SK-N-SH treated with all-trans-retinoic acid at 6 μM for 48 hours (cell line): ENCODE measurements around the gene ADAMTS13.

ENCODE experiments used
- ATAC-seq: fragments of 200-7000 bp; cut with Tn5 transposase; 3 replicates; pipeline ENCODE4 v1.9.1; 2020; ENCODE audit warnings: mild to moderate bottlenecking, moderate library complexity
- ARNTL ChIP-seq: fragments of 450-650 bp; formaldehyde crosslinking; IDR thresholded peaks from 2 replicates; pipeline ENCODE4 v1.5.0; 2020; ENCODE audit warnings: low read depth, mild to moderate bottlenecking, moderate library complexity, borderline replicate concordance
- BACH2 ChIP-seq: fragments of 250-450 bp; sonication (Bioruptor Pico); IDR thresholded peaks from 2 replicates; pipeline ENCODE4 v1.9.0; 2021; ENCODE audit warnings: mild to moderate bottlenecking, borderline replicate concordance
- CSDC2 ChIP-seq: fragments of 250-450 bp; sonication (Bioruptor Pico); IDR thresholded peaks from 2 replicates; pipeline ENCODE4 v1.5.0; 2020; ENCODE audit warnings: mild to moderate bottlenecking, moderate library complexity
- ESRRG ChIP-seq: fragments of 250-450 bp; sonication (Bioruptor Pico); IDR thresholded peaks from 2 replicates; pipeline ENCODE4 v1.6.1; 2021; ENCODE audit warnings: mild to moderate bottlenecking
- GLIS3 ChIP-seq: fragments of 250-450 bp; sonication (Bioruptor Pico); IDR thresholded peaks from 2 replicates; pipeline ENCODE4 v1.5.0; 2020; ENCODE audit warnings: mild to moderate bottlenecking, moderate library complexity
- ISL1 ChIP-seq: fragments of 250-450 bp; sonication (Bioruptor Pico); IDR thresholded peaks from 2 replicates; pipeline ENCODE4 v2.1.2; 2022; ENCODE audit warnings: mild to moderate bottlenecking, moderate library complexity
- OSR1 ChIP-seq: fragments of 250-450 bp; sonication (Bioruptor Pico); IDR thresholded peaks from 2 replicates; pipeline ENCODE4 v1.8.0; 2022; ENCODE audit warnings: moderate library complexity, mild to moderate bottlenecking, inconsistent platforms
- PPARA ChIP-seq: fragments of 250-450 bp; sonication (Bioruptor Pico); IDR thresholded peaks from 2 replicates; pipeline ENCODE4 v1.5.0; 2020; ENCODE audit warnings: mild to moderate bottlenecking, borderline replicate concordance
- RARB ChIP-seq: fragments of 250-450 bp; sonication (Bioruptor Pico); IDR thresholded peaks from 2 replicates; pipeline ENCODE4 v1.8.0; 2021; ENCODE audit warnings: mild to moderate bottlenecking, moderate library complexity
- SNAI2 ChIP-seq: fragments of 250-450 bp; sonication (Bioruptor Pico); IDR thresholded peaks from 2 replicates; pipeline ENCODE4 v1.5.0; 2020; ENCODE audit warnings: mild to moderate bottlenecking, moderate library complexity
- TCF4 ChIP-seq: fragments of 250-450 bp; sonication (Bioruptor Pico); IDR thresholded peaks from 2 replicates; pipeline ENCODE4 v1.8.0; 2021; ENCODE audit warnings: mild to moderate bottlenecking, moderate library complexity, borderline replicate concordance
- TOX ChIP-seq: fragments of 250-450 bp; sonication (Bioruptor Pico); IDR thresholded peaks from 2 replicates; pipeline ENCODE4 v1.8.0; 2021; ENCODE audit warnings: mild to moderate bottlenecking, moderate library complexity, borderline replicate concordance
- ZC3H10 ChIP-seq: fragments of 250-450 bp; sonication (Bioruptor Pico); IDR thresholded peaks from 2 replicates; pipeline ENCODE4 v1.5.1; 2021; ENCODE audit warnings: mild to moderate bottlenecking, moderate library complexity
- ZFP3 ChIP-seq: fragments of 250-450 bp; sonication (Bioruptor Pico); IDR thresholded peaks from 2 replicates; pipeline ENCODE4 v1.5.0; 2020; ENCODE audit warnings: mild to moderate bottlenecking, moderate library complexity
- ZFP30 ChIP-seq: fragments of 450-650 bp; formaldehyde crosslinking; IDR thresholded peaks from 2 replicates; pipeline ENCODE4 v1.5.0; 2022; ENCODE audit warnings: mild to moderate bottlenecking, moderate library complexity
- ZNF565 ChIP-seq: fragments of 450-650 bp; formaldehyde crosslinking; conservative IDR thresholded peaks from 2 replicates; pipeline ENCODE4 v1.5.0; 2020; ENCODE audit warnings: low read depth, mild to moderate bottlenecking, moderate library complexity
- ZNF70 ChIP-seq: fragments of 450-650 bp; formaldehyde crosslinking; IDR thresholded peaks from 2 replicates; pipeline ENCODE4 v1.5.0; 2020; ENCODE audit warnings: mild to moderate bottlenecking, moderate library complexity
- ZNF8 ChIP-seq: fragments of 450-650 bp; formaldehyde crosslinking; IDR thresholded peaks from 2 replicates; pipeline ENCODE4 v1.5.0; 2020; ENCODE audit warnings: mild to moderate bottlenecking, moderate library complexity
- TF ChIP-seq, protein P1 (sequence below): fragments of 250-450 bp; sonication (Bioruptor Pico); IDR thresholded peaks from 2 replicates; pipeline ENCODE4 v1.5.1; 2020; ENCODE audit warnings: low read depth, mild to moderate bottlenecking, moderate library complexity
- TF ChIP-seq, protein P2 (sequence below): fragments of 250-450 bp; sonication (Bioruptor Pico); IDR thresholded peaks from 2 replicates; pipeline ENCODE4 v1.5.1; 2021; ENCODE audit warnings: mild to moderate bottlenecking, moderate library complexity
- TF ChIP-seq, protein P3 (sequence below): fragments of 250-450 bp; sonication (Bioruptor Pico); IDR thresholded peaks from 2 replicates; pipeline ENCODE4 v1.8.0; 2020; ENCODE audit warnings: mild to moderate bottlenecking, moderate library complexity, borderline replicate concordance
- TF ChIP-seq, protein P4 (sequence below): fragments of 250-450 bp; sonication (Bioruptor Pico); IDR thresholded peaks from 2 replicates; pipeline ENCODE4 v1.5.0; 2020; ENCODE audit warnings: mild to moderate bottlenecking, moderate library complexity
- TF ChIP-seq, protein P5 (sequence below): fragments of 250-450 bp; sonication (Bioruptor Pico); IDR thresholded peaks from 2 replicates; pipeline ENCODE4 v1.8.0; 2021; ENCODE audit warnings: low read depth, mild to moderate bottlenecking, moderate library complexity, borderline replicate concordance

ADAMTS13 gene

DNA sequence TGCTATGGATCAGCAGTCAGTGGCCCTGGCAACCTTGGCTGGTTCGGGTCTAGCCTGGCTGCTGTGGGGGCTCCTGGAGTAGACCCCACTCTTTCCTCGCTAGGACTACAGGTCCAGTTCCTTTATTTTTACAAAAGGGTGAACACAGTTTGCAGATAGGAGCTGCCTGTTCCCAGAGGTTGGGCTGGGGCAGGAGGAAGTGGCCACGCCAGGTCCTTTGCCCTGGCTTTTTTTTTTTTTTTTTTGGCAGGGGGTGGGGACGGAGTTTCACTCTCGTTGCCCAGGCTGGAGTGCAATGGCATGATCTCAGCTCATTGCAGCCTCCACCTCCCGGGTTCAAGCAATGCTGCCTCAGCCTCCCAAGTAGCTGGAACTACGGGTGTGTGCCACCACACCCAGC, 48.8 kb downstream of the ADAMTS13 start:
- TF ChIP-seq, protein P1, sequence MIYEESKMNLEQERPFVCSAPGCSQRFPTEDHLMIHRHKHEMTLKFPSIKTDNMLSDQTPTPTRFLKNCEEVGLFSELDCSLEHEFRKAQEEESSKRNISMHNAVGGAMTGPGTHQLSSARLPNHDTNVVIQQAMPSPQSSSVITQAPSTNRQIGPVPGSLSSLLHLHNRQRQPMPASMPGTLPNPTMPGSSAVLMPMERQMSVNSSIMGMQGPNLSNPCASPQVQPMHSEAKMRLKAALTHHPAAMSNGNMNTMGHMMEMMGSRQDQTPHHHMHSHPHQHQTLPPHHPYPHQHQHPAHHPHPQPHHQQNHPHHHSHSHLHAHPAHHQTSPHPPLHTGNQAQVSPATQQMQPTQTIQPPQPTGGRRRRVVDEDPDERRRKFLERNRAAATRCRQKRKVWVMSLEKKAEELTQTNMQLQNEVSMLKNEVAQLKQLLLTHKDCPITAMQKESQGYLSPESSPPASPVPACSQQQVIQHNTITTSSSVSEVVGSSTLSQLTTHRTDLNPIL (CRISPR knock-in tag): no peak
- no peak for TF ChIP-seq BACH2
- TF ChIP-seq, protein P2, sequence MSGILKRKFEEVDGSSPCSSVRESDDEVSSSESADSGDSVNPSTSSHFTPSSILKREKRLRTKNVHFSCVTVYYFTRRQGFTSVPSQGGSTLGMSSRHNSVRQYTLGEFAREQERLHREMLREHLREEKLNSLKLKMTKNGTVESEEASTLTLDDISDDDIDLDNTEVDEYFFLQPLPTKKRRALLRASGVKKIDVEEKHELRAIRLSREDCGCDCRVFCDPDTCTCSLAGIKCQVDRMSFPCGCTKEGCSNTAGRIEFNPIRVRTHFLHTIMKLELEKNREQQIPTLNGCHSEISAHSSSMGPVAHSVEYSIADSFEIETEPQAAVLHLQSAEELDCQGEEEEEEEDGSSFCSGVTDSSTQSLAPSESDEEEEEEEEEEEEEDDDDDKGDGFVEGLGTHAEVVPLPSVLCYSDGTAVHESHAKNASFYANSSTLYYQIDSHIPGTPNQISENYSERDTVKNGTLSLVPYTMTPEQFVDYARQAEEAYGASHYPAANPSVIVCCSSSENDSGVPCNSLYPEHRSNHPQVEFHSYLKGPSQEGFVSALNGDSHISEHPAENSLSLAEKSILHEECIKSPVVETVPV (CRISPR knock-in tag): no peak
- TF ChIP-seq, protein P3, sequence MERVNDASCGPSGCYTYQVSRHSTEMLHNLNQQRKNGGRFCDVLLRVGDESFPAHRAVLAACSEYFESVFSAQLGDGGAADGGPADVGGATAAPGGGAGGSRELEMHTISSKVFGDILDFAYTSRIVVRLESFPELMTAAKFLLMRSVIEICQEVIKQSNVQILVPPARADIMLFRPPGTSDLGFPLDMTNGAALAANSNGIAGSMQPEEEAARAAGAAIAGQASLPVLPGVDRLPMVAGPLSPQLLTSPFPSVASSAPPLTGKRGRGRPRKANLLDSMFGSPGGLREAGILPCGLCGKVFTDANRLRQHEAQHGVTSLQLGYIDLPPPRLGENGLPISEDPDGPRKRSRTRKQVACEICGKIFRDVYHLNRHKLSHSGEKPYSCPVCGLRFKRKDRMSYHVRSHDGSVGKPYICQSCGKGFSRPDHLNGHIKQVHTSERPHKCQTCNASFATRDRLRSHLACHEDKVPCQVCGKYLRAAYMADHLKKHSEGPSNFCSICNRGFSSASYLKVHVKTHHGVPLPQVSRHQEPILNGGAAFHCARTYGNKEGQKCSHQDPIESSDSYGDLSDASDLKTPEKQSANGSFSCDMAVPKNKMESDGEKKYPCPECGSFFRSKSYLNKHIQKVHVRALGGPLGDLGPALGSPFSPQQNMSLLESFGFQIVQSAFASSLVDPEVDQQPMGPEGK (CRISPR knock-in tag): no peak
- no peak for TF ChIP-seq ZFP3 (CRISPR knock-in tag)
- no peak for TF ChIP-seq OSR1 (CRISPR knock-in tag)
- no peak for TF ChIP-seq ZNF565 (CRISPR knock-in tag)
- no peak for TF ChIP-seq ZNF8 (CRISPR knock-in tag)
- TF ChIP-seq CSDC2 (CRISPR knock-in tag): no peak
- no peak for ATAC-seq

DNA sequence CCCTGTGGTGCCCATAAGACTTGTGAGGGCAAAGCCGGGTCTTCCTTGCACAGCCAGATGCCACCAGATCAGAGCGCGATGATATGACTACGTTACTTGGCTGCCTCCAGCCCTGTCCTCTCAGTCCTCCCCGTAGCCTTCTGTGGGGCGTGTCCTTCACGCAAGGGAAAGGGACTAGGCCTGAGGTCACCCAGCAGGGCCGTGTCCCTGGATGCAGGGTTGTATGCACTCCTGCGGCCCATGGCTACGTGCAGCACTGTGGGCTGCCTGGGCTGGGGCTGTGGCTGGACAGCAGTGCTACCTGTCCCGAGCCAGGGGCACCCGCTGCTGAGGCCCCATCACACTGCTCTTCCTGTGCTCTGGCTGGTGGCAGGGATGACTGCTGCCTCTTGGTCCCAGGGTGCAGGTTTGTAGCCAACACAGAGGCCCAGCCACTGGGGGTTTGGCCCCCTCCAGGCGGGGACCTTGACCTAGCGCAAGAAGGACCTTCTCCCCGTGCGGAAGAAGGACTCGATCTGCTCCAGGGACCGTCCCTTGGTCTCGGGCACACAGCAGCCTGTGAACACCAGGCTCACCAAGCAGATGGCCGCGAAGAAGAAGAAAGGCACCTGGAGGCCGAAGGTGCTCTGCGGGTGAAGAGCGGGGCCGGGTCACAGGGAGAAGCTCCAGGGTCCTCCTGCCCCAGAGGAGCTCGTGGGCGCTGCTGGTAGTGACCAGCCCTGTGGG, 49.5 kb downstream of the ADAMTS13 start:
- TF ChIP-seq ZNF70 (CRISPR knock-in tag): no peak
- TF ChIP-seq ARNTL (CRISPR knock-in tag): no peak
- TF ChIP-seq ISL1 (CRISPR knock-in tag): no peak
- TF ChIP-seq, protein P3 (CRISPR knock-in tag): no peak
- TF ChIP-seq RARB (CRISPR knock-in tag): no peak
- TF ChIP-seq CSDC2 (CRISPR knock-in tag): no peak
- TF ChIP-seq ZFP3 (CRISPR knock-in tag): no peak
- TF ChIP-seq TOX (CRISPR knock-in tag): no peak
- no peak for TF ChIP-seq ESRRG (CRISPR knock-in tag)
- TF ChIP-seq TCF4 (CRISPR knock-in tag): no peak
- TF ChIP-seq PPARA: no peak
- no peak for TF ChIP-seq SNAI2
- TF ChIP-seq, protein P4, sequence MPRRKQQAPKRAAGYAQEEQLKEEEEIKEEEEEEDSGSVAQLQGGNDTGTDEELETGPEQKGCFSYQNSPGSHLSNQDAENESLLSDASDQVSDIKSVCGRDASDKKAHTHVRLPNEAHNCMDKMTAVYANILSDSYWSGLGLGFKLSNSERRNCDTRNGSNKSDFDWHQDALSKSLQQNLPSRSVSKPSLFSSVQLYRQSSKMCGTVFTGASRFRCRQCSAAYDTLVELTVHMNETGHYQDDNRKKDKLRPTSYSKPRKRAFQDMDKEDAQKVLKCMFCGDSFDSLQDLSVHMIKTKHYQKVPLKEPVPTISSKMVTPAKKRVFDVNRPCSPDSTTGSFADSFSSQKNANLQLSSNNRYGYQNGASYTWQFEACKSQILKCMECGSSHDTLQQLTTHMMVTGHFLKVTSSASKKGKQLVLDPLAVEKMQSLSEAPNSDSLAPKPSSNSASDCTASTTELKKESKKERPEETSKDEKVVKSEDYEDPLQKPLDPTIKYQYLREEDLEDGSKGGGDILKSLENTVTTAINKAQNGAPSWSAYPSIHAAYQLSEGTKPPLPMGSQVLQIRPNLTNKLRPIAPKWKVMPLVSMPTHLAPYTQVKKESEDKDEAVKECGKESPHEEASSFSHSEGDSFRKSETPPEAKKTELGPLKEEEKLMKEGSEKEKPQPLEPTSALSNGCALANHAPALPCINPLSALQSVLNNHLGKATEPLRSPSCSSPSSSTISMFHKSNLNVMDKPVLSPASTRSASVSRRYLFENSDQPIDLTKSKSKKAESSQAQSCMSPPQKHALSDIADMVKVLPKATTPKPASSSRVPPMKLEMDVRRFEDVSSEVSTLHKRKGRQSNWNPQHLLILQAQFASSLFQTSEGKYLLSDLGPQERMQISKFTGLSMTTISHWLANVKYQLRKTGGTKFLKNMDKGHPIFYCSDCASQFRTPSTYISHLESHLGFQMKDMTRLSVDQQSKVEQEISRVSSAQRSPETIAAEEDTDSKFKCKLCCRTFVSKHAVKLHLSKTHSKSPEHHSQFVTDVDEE (CRISPR knock-in tag): no peak
- TF ChIP-seq, protein P1 (CRISPR knock-in tag): no peak
- TF ChIP-seq GLIS3 (CRISPR knock-in tag): no peak
- TF ChIP-seq BACH2: no peak
- no peak for TF ChIP-seq ZC3H10
- TF ChIP-seq, protein P5, sequence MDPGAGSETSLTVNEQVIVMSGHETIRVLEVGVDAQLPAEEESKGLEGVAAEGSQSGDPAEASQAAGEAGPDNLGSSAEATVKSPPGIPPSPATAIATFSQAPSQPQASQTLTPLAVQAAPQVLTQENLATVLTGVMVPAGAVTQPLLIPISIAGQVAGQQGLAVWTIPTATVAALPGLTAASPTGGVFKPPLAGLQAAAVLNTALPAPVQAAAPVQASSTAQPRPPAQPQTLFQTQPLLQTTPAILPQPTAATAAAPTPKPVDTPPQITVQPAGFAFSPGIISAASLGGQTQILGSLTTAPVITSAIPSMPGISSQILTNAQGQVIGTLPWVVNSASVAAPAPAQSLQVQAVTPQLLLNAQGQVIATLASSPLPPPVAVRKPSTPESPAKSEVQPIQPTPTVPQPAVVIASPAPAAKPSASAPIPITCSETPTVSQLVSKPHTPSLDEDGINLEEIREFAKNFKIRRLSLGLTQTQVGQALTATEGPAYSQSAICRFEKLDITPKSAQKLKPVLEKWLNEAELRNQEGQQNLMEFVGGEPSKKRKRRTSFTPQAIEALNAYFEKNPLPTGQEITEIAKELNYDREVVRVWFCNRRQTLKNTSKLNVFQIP (CRISPR knock-in tag): no peak
- TF ChIP-seq OSR1 (CRISPR knock-in tag): no peak
- no peak for TF ChIP-seq ZFP30
- TF ChIP-seq, all 23 proteins: peak for 0
- no peak for ATAC-seq
